Osteocyte (in vitro differentiated cells): ENCODE measurements around the gene PPT1. TPM values are rescaled to one million over a fixed set of nuclear protein-coding genes. Genes with fewer than 3 reads are reported as not detected.

Experiments used
- DNase-seq: peaks from one replicate; pipeline ENCODE4 v3.0.0; 2021; ENCODE audit warnings: mixed read lengths; ENCODE audit not compliant: unreplicated experiment; ENCODE audit errors: extremely low spot score
- H3K27ac Mint-ChIP-seq: one replicate; pipeline ENCODE4 v1.8.0; 2021; ENCODE audit warnings: mild to moderate bottlenecking, mixed read lengths; ENCODE audit not compliant: unreplicated experiment
- H3K27me3 Mint-ChIP-seq: one replicate; pipeline ENCODE4 v1.8.0; 2021; ENCODE audit warnings: mixed read lengths; ENCODE audit not compliant: unreplicated experiment
- H3K36me3 Mint-ChIP-seq: one replicate; pipeline ENCODE4 v1.8.0; 2021; ENCODE audit warnings: mixed read lengths; ENCODE audit not compliant: unreplicated experiment
- H3K4me1 Mint-ChIP-seq: one replicate; pipeline ENCODE4 v1.8.0; 2021; ENCODE audit warnings: mixed read lengths; ENCODE audit not compliant: unreplicated experiment
- H3K4me3 Mint-ChIP-seq: one replicate; pipeline ENCODE4 v1.8.0; 2021; ENCODE audit warnings: mild to moderate bottlenecking, moderate library complexity, mixed read lengths; ENCODE audit not compliant: unreplicated experiment
- H3K9me3 Mint-ChIP-seq: one replicate; pipeline ENCODE4 v1.8.0; 2021; ENCODE audit warnings: mixed read lengths; ENCODE audit not compliant: unreplicated experiment
- total RNA-seq: library from RNA; stranded (reverse); gene quantifications from 2 replicates; pipeline ENCODE4 v1.2.1, GENCODE V29; 2021
- TF ChIP-seq, protein P1 (sequence below): fragments of 200-600 bp; sonication (generic); IDR thresholded peaks from 2 replicates; pipeline ENCODE4 v1.5.0; 2021; ENCODE audit warnings: antibody characterized with exemption, mild to moderate bottlenecking, moderate library complexity

Gene PPT1
- total RNA-seq, 1 donor from 2014 or later: 62.6 TPM

DNA sequence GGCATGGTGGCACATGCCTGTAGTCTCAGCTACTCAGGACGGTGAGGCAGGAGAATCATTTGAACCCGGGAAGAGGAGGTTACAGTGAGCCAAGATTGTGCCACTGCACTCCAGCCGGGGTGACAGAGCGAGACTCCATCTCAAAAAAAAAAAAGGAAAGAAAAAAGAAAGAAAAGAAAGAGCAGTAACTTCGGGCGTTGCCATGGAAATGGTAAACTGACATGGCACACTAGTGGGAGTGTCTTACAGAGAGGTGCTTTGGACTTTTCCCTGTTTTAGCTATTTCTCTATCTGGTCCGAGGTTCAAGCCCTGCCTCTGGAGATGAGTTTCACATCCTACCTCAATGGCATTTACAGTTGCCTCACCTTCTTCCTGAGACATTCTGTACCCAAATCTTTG is 23.1 kb upstream of the PPT1 start:
- Mint-ChIP-seq H3K27me3 (peaks cover 67% of the 10 kb centered on the region), H3K4me3 (no peak overlapping the region), H3K9me3 (no peaks in the 10 kb centered on the region), H3K4me1 (no peaks in the 10 kb centered on the region), H3K27ac (no peak overlapping the region), H3K36me3 (no peaks in the 10 kb centered on the region)
- DNase-seq: no peak
- TF ChIP-seq, protein P1, sequence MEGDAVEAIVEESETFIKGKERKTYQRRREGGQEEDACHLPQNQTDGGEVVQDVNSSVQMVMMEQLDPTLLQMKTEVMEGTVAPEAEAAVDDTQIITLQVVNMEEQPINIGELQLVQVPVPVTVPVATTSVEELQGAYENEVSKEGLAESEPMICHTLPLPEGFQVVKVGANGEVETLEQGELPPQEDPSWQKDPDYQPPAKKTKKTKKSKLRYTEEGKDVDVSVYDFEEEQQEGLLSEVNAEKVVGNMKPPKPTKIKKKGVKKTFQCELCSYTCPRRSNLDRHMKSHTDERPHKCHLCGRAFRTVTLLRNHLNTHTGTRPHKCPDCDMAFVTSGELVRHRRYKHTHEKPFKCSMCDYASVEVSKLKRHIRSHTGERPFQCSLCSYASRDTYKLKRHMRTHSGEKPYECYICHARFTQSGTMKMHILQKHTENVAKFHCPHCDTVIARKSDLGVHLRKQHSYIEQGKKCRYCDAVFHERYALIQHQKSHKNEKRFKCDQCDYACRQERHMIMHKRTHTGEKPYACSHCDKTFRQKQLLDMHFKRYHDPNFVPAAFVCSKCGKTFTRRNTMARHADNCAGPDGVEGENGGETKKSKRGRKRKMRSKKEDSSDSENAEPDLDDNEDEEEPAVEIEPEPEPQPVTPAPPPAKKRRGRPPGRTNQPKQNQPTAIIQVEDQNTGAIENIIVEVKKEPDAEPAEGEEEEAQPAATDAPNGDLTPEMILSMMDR: no peak

DNA sequence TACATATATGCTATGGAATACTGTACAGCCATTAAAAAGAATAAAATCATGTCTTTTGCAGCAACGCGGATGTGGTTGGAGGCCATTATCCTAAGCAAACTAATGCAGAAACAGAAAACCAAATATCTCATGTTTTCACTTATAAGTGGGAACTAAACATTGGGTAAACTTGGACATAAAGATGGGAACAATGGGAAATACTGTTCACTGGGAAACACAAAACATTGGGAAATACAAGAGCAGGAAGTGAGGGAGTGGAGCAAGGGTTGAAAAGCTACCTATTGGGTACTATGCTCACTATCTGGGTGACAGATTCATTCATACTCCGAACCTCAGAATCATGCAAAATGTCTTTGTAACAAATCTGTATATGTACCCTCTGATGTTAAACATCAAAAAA is 17.3 kb upstream of the PPT1 start:
- no peak for DNase-seq
- TF ChIP-seq, protein P1: no peak
- H3K36me3 Mint-ChIP-seq: no peaks in the 10 kb centered on the region
- no peaks in the 10 kb centered on the region for H3K4me1 Mint-ChIP-seq
- no peak overlapping the region for H3K4me3 Mint-ChIP-seq
- peaks cover 6% of the 10 kb centered on the region for H3K9me3 Mint-ChIP-seq
- H3K27ac Mint-ChIP-seq: no peak overlapping the region
- H3K27me3 Mint-ChIP-seq: peaks cover 65% of the 10 kb centered on the region

DNA sequence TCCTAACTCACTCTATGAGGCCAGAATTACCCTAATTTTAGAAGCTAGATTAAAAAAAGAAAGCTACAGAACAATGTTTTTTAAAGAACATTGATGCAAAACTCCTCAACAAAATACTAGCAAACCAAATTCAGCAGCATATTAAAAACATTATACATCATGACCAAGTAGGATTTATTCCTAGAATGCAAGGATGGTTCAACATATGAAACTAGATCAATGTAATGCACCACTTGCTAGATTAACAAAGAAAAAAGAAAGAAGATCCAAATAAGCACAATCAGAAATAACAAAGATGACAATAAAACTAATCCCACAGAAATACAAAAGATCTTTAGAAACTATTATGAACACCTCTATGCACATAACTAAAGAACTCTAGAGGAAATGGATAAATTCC is 13.3 kb upstream of the PPT1 start:
- no peaks in the 10 kb centered on the region for H3K36me3 Mint-ChIP-seq
- TF ChIP-seq, protein P1: no peak
- no peak for DNase-seq
- H3K27me3 Mint-ChIP-seq: peaks cover 53% of the 10 kb centered on the region
- no peak overlapping the region for H3K27ac Mint-ChIP-seq
- no peak overlapping the region for H3K4me3 Mint-ChIP-seq
- H3K9me3 Mint-ChIP-seq: peaks cover 6% of the 10 kb centered on the region
- no peaks in the 10 kb centered on the region for H3K4me1 Mint-ChIP-seq

DNA sequence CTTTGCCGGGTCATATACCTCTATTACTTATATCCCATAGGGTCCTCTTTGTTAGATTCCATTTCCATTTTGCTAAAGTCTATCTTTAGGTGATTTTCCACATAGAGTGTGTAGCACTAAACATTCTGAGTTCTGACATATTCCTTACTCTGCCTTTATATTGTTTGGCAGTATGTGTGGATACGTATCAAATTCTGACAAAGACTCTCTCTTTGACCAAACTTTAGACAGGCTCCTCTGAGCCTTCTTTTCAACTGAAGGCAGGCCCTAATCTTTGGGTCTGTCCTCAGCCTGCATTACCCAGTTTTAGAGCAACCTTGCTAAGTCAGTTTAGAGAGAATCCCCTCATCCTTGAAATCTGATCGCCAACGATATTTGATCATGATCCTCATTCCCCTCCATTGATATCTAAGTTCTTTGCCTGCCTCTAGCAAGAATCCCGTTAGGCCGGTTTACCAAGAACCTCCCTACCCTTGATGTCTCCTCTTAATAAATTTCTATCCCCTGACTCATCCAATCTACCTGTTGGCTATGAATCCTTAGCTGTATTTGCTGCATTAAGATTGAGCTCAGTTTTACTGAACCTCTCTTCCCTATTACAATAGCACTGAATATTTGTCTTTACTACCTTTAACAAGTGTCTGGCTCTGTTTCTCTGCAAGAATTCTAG is 10.4 kb upstream of the PPT1 start:
- Mint-ChIP-seq H3K9me3 (peaks cover 11% of the 10 kb centered on the region), H3K4me3 (no peak overlapping the region), H3K27me3 (peaks cover 38% of the 10 kb centered on the region), H3K36me3 (peaks cover 4% of the 10 kb centered on the region), H3K4me1 (no peaks in the 10 kb centered on the region), H3K27ac (no peak overlapping the region)
- TF ChIP-seq, protein P1: no peak
- DNase-seq: no peak

DNA sequence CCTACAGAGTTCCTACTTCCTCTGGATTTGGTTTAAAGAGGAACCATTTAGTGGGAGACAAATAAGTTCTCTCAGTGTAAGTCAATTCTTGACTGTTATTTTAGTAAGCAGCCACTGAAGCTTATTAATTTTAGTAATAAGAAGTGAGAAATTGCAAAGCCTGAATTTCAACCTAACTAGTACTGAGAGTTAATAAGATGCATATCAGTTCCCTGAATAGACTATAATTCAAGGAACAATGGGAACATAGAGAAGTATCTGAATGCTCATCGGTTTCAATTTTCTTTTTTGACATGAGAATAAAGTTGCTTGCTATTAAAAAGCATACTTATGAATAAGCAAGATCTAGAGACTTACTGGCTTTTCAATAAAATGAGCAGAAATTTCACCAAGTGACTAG is 8.0 kb upstream of the PPT1 start:
- peaks cover 35% of the 10 kb centered on the region for H3K27me3 Mint-ChIP-seq
- H3K4me1 Mint-ChIP-seq: no peaks in the 10 kb centered on the region
- no peak for DNase-seq
- no peak overlapping the region for H3K4me3 Mint-ChIP-seq
- H3K27ac Mint-ChIP-seq: no peak overlapping the region
- peaks cover 4% of the 10 kb centered on the region for H3K36me3 Mint-ChIP-seq
- peaks cover 13% of the 10 kb centered on the region for H3K9me3 Mint-ChIP-seq
- TF ChIP-seq, protein P1: no peak
